GM18508 (cell line): ENCODE results near the gene NR6A1.

Experiments used
- ATAC-seq: cut with Tn5 transposase; IDR thresholded peaks from one replicate; pipeline ENCODE4 v1.9.1; 2021; ENCODE audit warnings: moderate number of reproducible peaks; ENCODE audit not compliant: insufficient read depth, unreplicated experiment

NR6A1 gene

DNA sequence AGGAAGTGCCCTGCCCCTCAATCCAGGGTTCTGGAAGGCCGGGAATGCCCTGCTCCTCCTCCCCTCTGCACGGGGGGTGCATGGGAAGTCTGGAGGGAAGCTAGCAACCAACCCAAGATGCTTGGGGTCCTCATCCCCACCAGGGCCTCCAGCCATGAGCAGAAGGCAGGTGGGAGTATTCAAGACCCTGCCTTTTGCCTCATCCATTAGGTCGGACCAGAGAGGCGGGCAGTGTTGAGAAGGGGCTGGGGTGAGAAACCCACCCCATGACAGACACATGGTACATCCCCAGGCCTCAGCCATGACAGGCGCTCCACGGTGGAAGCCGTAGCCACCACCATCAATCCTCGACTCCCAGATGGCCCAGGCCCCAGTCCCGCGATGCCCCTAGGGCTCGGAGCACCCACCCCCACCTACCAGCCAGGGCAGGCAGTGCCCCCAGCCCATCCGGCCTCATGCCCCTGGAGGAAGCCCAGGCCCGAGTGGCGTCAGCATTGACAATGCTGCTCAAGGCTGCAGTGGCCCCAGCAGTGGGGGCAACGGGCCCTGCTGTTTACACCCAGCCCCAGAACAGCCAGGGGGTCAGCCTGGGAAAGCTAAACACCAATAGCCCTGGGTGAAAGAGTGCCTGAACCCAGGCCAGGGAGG lies 272.5 kb downstream of the NR6A1 start:
- ATAC-seq: no peak

DNA sequence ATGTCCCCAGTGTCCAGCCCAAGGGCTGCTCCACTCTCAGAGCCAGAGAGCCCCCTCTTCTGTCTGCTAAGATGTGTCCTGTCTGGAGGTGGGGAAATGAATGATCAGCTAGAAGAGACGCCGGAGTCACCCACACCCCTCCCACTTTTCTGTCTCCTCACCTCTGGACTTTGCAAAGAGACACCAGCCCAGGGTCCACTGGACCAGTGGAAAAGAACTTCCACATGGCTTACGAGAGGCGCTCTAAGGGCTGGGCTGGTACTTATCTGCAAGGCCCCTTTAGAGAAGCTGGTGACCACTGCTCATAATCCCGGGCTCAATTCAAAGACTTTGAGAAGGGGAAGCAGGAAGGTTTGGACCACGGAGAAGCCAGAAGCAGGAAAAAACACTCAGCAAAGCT lies 273.1 kb downstream of the NR6A1 start:
- no peak for ATAC-seq

DNA sequence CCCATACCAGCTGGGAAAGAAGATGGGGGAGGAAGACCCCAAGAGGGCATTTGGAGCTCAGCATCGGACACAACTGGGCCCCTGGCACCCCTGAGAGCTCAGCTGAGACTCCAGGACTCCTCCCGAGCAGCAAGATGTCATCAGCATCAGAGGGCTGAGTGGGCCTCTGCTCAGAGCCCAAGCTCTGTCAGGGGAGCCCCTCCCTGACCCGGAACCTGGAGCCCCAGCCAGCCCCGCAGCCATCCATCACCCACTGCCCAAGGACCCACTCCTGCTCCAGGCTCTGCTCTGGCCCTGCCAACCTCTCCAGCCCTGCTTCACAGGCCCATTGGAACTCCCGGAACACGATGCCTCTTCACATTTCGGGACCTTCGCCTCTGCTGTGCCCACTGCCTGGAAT lies 273.7 kb downstream of the NR6A1 start:
- no peak for ATAC-seq

DNA sequence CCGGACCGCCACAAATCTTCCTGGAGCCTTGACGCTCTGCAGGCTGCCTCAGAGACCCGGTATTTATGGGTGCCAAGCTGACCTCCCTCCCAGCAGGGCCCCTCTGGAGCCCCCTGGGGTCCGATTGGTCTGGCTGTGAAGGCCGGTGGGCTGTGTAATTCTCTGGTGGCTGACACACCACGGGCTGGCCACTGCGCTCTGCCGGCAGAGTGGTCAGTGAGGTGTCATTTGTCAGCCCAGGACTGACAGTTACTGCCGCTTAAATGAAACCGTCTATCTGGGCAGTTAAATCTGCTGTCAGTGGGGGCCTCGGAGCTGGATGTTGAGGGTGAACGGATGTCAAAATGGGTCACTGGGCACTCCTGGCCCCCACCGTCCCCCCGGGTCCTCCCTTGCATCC lies 274.6 kb downstream of the NR6A1 start:
- no peak for ATAC-seq

DNA sequence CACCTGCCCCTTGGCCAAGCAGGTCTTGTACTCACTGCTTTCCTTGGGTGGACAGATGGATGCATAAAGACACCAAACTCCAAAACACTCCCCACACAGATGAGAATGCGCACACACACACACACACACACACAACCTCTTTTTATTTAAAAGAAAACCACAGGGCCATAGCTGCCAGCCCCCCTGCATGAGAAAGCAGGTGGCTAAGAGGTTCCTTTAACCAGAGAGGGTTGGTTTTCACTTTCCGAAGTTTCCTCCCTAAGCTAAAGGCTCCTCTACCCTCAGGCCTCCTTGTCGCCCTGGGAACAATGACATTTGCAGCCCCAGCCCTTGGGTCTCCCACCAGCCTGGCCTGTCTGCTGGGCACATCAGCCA lies 275.0 kb downstream of the NR6A1 start:
- ATAC-seq: no peak

DNA sequence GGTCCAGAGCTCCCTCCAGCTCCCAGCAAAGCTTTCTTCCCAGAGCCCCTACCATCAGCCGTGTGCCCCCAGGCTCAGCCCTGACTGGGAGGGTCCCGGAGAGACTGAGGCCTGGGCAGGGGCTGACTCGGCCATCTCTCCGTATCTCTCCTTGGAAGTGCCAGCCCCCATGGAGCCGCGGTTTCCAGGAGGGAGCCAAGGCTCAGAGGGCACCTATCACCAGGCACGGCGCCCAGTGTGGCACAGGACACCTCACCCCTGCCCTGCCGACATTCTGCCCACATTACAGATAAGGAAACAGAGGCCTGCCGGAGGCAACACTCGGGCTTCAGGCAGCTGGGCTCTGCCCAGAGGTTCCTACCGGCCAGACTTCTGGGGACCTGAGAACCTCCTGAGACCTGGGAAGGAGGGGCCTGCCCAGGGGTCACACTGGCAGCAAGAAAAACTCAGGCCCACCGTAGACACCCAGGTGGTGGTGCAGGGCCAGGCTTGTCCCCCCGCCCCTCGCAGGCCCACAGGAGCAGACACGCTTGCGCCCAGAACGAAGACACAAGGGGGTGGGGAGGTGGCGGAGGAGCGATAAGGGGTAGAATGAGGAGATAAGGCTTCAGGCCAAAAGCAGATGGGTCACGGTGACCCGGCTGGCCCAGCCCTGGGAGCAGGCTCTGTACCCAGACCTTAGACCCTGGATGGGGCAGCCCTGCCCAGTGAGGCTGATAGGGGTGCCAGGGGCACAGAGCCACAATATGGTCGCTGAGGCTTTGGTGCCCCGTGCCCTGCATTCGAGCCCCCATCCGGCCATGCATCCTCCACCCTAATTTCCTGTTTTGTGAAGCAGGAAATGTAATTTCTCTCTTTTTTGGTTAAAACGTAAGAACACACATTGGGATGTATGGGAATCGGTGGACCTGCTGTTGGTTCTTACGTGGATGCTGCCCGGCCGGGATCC lies 275.7 kb downstream of the NR6A1 start:
- ATAC-seq: no peak

DNA sequence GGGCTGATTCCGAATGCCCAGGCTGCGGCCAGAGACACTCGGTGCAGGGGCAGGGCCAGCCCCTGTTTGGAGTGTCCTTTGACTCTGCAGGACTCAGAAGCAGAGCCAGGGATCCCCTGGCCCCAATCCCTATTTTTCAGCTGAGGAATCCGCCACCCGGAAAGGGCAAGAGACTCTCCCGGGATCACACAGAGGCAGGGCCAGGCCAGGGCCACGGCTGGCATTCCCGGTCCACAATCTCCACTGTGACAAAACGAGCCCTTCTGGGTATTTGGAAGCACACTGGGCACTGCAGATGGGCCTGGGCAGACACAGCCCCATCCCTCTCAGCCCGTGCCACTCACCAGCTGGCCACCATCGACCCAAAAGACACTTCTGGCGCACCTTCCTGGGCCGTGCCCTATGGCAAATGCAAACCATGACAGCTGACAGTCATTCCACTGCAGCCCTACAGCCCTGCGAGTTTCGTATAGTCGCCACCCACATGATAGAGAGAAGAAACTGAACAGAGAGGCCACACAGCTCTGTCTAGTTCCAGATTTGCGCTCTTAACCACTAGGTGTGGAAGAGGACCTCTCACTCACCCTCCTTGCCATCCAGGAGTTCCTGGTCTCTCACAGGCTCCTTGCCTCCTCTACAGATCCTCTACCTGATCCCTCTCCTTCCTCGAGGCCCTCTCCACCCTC lies 277.2 kb downstream of the NR6A1 start:
- no peak for ATAC-seq

DNA sequence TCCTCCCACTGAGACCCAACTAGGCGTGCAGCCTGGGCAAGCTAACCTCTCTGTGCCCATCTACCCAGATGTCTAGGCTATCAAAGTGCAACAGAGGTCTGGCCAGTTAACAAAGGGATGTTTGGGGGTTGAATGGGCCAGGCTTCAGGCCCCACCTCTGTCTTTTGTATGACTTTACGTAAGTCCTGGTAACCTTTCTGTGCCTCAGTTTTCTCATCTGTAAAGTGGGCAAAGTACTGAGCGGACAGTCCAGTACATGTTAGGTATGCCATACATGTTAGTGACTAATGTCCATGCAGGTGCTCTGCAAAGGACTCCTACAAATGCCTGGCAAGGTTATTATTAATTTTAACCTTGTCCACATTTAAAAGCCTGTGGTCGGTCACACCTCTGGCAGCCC lies 277.9 kb downstream of the NR6A1 start:
- no peak for ATAC-seq

DNA sequence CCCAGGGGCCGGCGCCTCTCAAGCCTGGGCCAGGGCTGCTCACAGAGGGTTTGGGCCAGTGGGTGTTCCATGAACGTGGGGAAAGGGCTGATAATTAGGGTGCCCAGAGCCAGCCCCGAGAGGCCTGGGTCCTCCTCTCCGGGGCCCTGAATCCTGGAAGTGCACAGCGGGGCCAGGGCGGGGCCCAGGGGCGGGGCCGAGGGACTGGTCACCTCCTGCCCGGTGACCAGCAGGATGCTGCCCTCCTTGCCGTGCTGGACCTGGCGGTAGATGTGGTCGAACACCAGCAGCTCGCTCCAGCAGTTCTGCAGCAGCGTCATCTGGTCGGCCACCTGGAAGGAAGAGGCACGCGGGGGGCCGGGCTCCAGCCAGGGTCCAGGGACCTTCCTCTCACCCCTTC lies 278.3 kb downstream of the NR6A1 start:
- no peak for ATAC-seq

DNA sequence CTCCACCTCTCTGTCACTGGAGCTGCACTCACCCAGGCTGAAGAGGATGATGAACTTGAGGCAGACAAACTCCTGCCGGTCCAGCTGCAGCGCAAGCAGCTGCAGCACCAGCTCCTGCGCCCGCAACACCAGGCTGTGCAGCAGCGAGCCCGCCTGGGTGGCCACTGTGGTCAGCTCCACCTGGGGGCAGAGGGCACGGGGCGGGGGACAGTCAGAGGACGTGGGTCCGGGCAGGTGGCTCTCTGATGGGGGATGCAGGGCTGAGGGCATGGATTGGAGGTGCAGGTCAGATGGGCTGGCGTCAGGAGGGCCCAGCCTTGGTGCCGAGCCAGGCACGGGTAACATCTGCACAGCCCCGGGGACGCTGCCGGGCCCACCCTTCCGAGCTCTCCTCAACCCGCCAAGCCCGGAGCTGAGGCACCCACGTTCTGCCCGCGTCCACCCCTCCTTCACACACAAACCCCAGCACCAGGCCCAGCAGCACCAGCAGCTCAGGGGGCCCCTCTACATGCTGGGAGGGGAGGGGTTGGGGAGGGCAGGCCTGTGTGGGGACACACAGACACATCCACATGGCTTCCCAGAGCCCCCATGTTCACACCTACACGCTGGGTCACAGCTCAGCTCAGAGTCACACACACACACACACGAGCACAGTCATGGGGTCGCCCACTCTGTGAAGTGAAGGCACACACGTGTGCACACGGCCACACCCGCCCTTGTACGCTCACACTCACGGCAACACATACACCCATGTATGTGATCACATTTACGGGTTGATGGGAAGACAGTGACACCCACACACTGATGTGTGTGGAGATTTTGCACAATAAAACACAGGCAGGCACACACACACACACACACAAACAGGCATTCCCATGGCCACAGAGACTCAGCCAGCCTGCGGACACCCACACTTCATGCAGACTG lies 279.8 kb downstream of the NR6A1 start:
- no peak for ATAC-seq

DNA sequence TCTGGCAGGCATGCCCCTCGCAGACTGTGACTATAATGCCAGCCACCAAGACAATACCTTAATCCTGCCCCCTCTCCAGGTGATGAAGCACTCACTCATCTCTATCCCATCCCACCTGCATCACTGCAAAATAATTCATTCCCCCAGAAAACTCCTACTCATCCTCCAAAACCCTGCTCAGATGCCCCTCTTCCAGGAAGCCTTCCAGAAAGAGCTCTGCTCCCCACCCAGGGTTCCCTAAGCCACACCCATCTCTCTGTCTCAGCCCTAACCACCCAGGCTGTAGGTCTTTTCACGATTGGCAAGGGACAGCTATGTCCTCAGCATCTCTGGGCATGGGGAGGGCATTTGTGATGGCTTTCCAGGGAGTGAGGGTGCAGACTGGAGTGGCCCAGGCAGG lies 281.1 kb downstream of the NR6A1 start:
- ATAC-seq: no peak

DNA sequence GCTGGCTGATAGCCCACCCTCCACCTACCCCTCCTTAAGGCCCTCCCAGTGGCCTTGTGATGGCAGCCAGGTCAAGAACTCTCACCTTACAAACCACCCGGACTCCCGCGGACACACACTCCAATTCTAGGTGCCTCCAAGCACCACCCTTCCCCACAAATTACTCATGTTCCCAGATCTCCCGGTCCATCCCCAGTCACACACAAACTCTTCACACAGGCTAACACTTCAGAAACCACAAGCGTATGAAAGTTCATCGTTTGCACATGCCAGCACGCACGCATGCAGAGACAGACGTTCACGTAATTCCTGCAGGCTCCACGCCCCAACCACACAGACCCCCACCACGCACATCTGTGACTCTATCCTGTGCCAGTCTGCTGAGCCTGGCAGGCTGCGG lies 281.9 kb downstream of the NR6A1 start:
- ATAC-seq: no peak

DNA sequence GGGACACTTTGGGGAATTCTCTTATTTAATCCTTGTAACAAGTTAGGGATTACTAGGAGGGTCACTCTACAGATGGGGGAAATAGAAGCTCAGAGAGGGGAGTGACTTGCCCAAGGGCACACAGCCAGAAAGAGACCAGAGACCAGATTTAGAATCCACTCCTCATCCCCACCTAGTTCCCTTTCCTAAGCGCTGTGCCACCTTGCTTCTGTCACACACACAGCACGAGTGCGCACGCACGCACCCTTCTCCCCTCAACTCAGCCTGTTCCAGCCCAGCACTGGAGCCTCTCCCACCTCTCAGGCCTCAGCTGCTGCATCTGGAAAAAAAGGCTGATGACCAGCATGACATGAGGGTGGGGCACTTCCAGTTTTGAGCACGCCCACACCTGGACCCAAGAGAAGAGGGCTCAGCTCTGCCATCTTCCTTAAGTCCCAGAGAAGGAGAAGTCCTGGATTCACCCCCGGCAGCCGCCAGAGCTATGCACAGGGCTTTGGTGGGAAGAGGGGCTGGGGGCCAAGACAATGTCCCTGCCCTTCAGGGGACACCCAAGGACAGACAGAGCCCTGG lies 282.4 kb downstream of the NR6A1 start:
- no peak for ATAC-seq

DNA sequence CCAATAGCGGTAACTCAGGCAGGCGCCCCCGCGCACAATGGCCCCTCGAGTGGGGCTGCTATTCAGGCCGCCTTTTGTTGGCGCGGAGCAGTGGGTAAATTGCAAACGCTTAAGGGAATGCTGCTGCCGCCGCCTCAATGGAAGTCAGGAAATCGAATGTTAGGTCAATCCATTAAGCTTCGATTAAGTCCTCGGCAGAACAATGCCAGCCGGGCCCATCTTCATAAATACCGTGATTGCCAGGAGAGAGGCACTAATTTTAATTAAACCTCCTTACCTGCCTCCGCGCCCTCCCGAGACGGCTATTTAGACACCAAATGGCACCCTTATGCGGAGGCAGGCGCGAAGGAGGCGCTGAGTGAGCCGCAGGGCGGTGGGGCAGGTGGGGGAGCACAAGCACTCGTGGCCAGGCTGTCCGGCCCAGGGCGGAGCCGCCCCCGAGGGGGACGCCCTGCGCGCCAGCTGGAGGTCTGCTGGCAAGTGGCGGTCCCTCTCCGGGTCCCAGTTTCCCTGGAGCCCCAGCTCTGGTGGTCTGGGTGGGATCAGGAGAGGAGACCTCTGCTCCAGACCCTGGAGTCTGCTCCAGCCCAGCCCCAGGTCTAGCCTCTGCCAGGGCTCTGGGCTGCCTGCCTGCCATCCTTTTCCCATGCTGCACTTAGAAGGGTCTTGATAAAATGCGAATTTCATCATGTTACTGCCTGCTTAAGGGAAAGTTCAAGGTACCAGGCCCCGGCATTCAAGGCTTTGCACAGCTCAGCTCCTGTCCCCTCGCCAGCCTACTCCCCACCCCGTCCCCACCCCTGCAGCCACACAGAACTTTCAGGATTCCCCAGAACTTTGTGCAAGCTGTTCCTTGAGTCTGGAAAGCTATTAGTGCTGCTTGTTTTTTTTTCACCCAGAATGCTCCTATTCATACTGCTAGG lies 283.6 kb downstream of the NR6A1 start:
- ATAC-seq: no peak

DNA sequence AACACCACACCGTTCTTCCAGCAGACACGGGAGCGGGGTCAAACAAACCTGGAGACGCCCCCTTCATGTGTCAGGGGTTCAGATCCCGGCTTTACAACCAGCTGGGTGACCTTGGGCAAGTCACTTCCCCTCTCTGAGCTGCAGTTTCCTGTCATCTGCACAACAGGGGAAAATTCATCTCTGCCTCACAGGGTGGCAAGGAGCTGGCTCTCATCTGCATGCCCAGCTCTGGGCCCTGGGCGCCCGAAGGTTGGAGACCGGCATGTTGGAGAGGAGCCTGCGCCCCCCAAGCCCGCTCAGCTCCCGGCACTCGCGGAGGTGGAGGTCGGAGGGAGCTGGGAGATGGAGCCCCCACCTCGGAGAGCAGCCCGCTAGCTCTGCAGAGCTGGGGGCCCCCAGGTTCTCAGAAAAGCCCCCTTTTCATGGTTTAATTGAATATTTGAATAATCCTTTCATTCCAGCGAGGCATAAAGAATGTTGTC lies 284.3 kb downstream of the NR6A1 start:
- ATAC-seq: no peak

DNA sequence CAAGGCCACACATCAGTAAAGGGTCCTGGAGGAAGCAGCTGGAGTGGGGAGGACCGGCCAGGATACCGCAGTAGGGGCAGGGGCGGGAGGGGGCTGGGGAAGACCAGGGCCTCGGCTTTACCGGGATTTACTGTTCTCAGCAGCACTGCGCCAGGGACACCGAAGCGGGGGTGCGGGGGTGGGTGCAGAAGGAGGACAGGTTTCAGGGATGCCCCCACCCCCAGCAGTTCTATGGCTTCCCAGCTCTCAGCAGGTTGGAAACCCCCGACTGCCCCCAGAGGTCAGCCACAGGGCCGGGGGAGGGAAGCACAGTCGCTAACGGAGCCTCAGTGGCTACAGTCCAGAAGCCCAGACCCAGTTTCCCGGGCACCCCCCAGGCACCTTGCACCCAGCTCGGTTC lies 285.2 kb downstream of the NR6A1 start:
- ATAC-seq: no peak

DNA sequence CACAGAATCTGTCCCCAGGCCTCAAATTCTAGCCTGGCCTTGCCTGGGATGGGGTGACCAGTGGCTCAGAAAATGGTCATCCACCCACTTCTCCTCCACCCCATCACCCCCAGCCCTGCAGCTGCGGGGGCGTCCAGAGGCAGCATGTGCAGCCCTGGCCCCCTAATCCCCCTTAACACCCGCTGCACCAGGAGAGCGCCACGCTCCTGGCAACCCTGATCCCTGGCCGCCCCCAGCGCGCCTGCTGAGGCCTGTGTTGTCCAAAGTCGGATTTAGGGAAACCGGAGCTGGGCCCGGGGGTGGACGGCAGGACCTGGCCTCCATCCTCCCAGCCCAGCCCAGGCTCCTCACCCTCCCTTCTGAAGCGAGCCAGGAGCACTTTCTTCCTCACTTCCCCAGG lies 285.9 kb downstream of the NR6A1 start:
- no peak for ATAC-seq

DNA sequence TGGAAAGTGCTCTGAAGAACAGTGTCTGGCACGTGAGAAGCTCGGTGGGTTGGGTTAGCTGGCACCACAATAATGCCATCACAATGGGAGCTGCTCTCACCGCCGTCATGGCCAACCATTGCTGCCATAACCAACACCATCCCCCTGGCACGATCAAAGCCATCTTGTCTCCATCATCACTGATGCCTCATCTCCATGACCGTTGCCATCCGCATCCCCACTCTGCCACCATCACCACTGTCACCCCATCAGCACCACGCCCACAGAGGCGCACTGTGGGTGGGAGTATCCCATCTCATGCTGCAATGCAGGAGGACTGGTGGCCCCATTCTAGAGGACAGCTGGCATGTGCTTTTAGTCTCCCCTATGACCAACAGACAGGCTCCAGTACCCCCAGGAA lies 287.6 kb downstream of the NR6A1 start:
- ATAC-seq: no peak
